Stomach smooth muscle (tissue), 2 donors: Measurements from ENCODE around the gene NOTCH1.

Experiments used
- H3K27ac ChIP-seq: one replicate; pipeline ENCODE4 v1.7.0; 2013; ENCODE audit warnings: mild to moderate bottlenecking, low read length, inconsistent platforms
- H3K27me3 ChIP-seq, 2 donors: one replicate each; pipeline ENCODE4 v1.7.0; 2013; ENCODE audit warnings: low read length in 2 of 2; ENCODE audit not compliant: insufficient read depth in 2 of 2, control insufficient read depth in 1 of 2
- H3K36me3 ChIP-seq, 2 donors: one replicate each; pipeline ENCODE4 v1.7.0; 2013; ENCODE audit warnings: low read length in 2 of 2; ENCODE audit not compliant: control insufficient read depth in 2 of 2, insufficient read depth in 2 of 2
- H3K4me1 ChIP-seq: one replicate; pipeline ENCODE4 v1.7.0; 2013; ENCODE audit warnings: low read length; ENCODE audit not compliant: control insufficient read depth, insufficient read depth
- H3K4me3 ChIP-seq, 2 donors: one replicate each; pipeline ENCODE4 v1.7.0; 2013; ENCODE audit warnings: low read length in 2 of 2
- H3K9ac ChIP-seq, 2 donors: one replicate each; pipeline ENCODE4 v1.7.0; 2013; ENCODE audit warnings: low read length in 2 of 2, mild to moderate bottlenecking in 1 of 2
- H3K9me3 ChIP-seq, 2 donors: one replicate each; pipeline ENCODE4 v1.7.0; 2013; ENCODE audit warnings: low read length in 2 of 2; ENCODE audit not compliant: control insufficient read depth in 2 of 2
- donor health status: healthy.
- donor health status: Pancreatic carcinoma.

NOTCH1 gene

DNA sequence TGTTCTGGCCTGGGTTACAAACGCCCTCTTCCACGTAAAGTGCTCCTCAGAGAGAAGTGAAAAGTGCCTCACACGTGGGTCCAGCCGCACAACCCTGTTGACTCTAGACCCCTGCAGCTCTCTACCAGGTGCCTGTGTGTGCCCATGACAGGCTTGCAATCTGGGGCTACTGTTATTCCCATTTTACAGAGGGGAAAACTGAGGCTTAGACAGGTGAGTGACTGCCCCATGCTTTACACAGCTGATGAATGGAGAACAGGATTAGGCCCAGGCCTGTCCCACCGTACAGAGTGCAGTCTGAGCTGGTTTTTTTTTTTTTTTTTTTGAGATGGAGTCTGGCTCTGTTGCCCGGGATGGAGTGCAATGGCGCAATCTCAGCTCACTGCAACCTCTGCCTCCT, 100.0 kb downstream of the NOTCH1 start:
- H3K9ac ChIP-seq = no peak overlapping the region
- H3K9me3 ChIP-seq = no peaks in the 10 kb centered on the region
- H3K27me3 ChIP-seq = no peaks in the 10 kb centered on the region
- no peak overlapping the region for H3K27ac ChIP-seq
- no peak overlapping the region for H3K4me3 ChIP-seq
- H3K36me3 ChIP-seq = peaks cover 65 to 78% of the 10 kb centered on the region in 2 donors
- no peaks in the 10 kb centered on the region for H3K4me1 ChIP-seq
